ENCODE results near the gene FBLN2. TPM values are rescaled to one million over a fixed set of nuclear protein-coding genes. Genes with fewer than 3 reads are reported as not detected.

Gene FBLN2
- total RNA-seq, 1 experiment from 2014 or later: 36.7 TPM

GRCh38 chr3:13624021-13624420 lies 75.1 kb downstream of the FBLN2 start:
- H3K36me3 ChIP-seq (ENCODE audit: control insufficient read depth, insufficient read depth, low read length): no peaks in the 10 kb centered on the region
- TF ChIP-seq CTCF (IDR thresholded peaks at IDR 0.05; ENCODE audit: insufficient read depth in 1 of 2, low read depth in 1 of 2, low read length in 1 of 2, severe bottlenecking in 1 of 2, unreplicated experiment in 1 of 2): no peak
- no TSS peak for BruUV-seq (replicated peaks)
- Mint-ChIP-seq H3K27ac (ENCODE audit: unreplicated experiment) (no peak overlapping the region), H3K9me3 (ENCODE audit: unreplicated experiment) (no peaks in the 10 kb centered on the region), H3K27me3 (ENCODE audit: insufficient read depth, unreplicated experiment) (no peaks in the 10 kb centered on the region), H3K4me1 (ENCODE audit: low read depth, unreplicated experiment) (peaks cover 12% of the 10 kb centered on the region), H3K4me3 (ENCODE audit: unreplicated experiment) (no peak overlapping the region), H3K36me3 (ENCODE audit: insufficient read depth, unreplicated experiment) (peaks cover 6% of the 10 kb centered on the region)
- CTCF ChIA-PET: no interaction called here
- intact Hi-C loops (cut with micrococcal nuclease; ENCODE audit: unreplicated experiment): no loop called here
- H3K4me1 ChIP-seq: peaks cover 16% of the 10 kb centered on the region
- H3K27me3 ChIP-seq (replicated peaks; ENCODE audit: control insufficient read depth, insufficient read depth, low read length): no peaks in the 10 kb centered on the region
- H3K9me3 ChIP-seq: no peaks in the 10 kb centered on the region
- DNase-seq: no peak
- POLR2A ChIA-PET: no interaction called here
- no peak overlapping the region for H3K4me3 ChIP-seq (ENCODE audit: low read depth, low read length)

- Histone ChIP-seq H3K4me1 (peaks cover 16% of the 10 kb centered on the region), H3K27me3 (replicated peaks; ENCODE audit: control insufficient read depth, insufficient read depth, low read length) (no peaks in the 10 kb centered on the region), H3K4me3 (ENCODE audit: low read depth, low read length) (no peak overlapping the region), H3K9me3 (no peaks in the 10 kb centered on the region), H3K36me3 (ENCODE audit: control insufficient read depth, insufficient read depth, low read length) (no peaks in the 10 kb centered on the region)
- H3K36me3 Mint-ChIP-seq (ENCODE audit: insufficient read depth, unreplicated experiment): peaks cover 6% of the 10 kb centered on the region
- no peak for DNase-seq
- intact Hi-C loops (cut with micrococcal nuclease; ENCODE audit: unreplicated experiment): no loop called here
- no peak overlapping the region for H3K27ac Mint-ChIP-seq (ENCODE audit: unreplicated experiment)
- TF ChIP-seq CTCF (IDR thresholded peaks at IDR 0.05; ENCODE audit: insufficient read depth in 1 of 2, low read depth in 1 of 2, low read length in 1 of 2, severe bottlenecking in 1 of 2, unreplicated experiment in 1 of 2): no peak
- BruUV-seq (replicated peaks): no TSS peak
- peaks cover 12% of the 10 kb centered on the region for H3K4me1 Mint-ChIP-seq (ENCODE audit: low read depth, unreplicated experiment)
- ChIA-PET POLR2A (no interaction called here), CTCF (no interaction called here)
- H3K9me3 Mint-ChIP-seq (ENCODE audit: unreplicated experiment): no peaks in the 10 kb centered on the region
- no peak overlapping the region for H3K4me3 Mint-ChIP-seq (ENCODE audit: unreplicated experiment)
- H3K27me3 Mint-ChIP-seq (ENCODE audit: insufficient read depth, unreplicated experiment): no peaks in the 10 kb centered on the region
These were observed 75.8 kb downstream of the FBLN2 start for GRCh38 chr3:13624671-13625125.

GRCh38 chr3:13626396-13626795 lies 77.5 kb downstream of the FBLN2 start:
- ChIA-PET POLR2A (no interaction called here), CTCF (no interaction called here)
- TF ChIP-seq CTCF (IDR thresholded peaks at IDR 0.05; ENCODE audit: insufficient read depth in 1 of 2, low read depth in 1 of 2, low read length in 1 of 2, severe bottlenecking in 1 of 2, unreplicated experiment in 1 of 2): no peak
- H3K4me3 Mint-ChIP-seq (ENCODE audit: unreplicated experiment): no peak overlapping the region
- peaks cover 6% of the 10 kb centered on the region for H3K36me3 Mint-ChIP-seq (ENCODE audit: insufficient read depth, unreplicated experiment)
- peaks cover 12% of the 10 kb centered on the region for H3K4me1 Mint-ChIP-seq (ENCODE audit: low read depth, unreplicated experiment)
- no TSS peak for BruUV-seq (replicated peaks)
- H3K27ac Mint-ChIP-seq (ENCODE audit: unreplicated experiment): no peak overlapping the region
- H3K9me3 ChIP-seq: no peaks in the 10 kb centered on the region
- no peak for DNase-seq
- H3K4me3 ChIP-seq (ENCODE audit: low read depth, low read length): no peak overlapping the region
- no peaks in the 10 kb centered on the region for H3K27me3 Mint-ChIP-seq (ENCODE audit: insufficient read depth, unreplicated experiment)
- H3K36me3 ChIP-seq (ENCODE audit: control insufficient read depth, insufficient read depth, low read length): no peaks in the 10 kb centered on the region
- H3K4me1 ChIP-seq: peaks cover 16% of the 10 kb centered on the region
- intact Hi-C loops (cut with micrococcal nuclease; ENCODE audit: unreplicated experiment): no loop called here
- no peaks in the 10 kb centered on the region for H3K27me3 ChIP-seq (replicated peaks; ENCODE audit: control insufficient read depth, insufficient read depth, low read length)
- no peaks in the 10 kb centered on the region for H3K9me3 Mint-ChIP-seq (ENCODE audit: unreplicated experiment)
